Muscle layer of duodenum (tissue), 2 donors: ENCODE measurements around the gene GPT2.

ENCODE experiments used
- H3K27ac ChIP-seq: one replicate; pipeline ENCODE4 v1.7.0; 2013; ENCODE audit warnings: mild to moderate bottlenecking, low read length
- H3K27me3 ChIP-seq: one replicate; pipeline ENCODE4 v1.7.0; 2013; ENCODE audit warnings: low read depth, mild to moderate bottlenecking, control low read depth, low read length
- H3K36me3 ChIP-seq, 2 donors: one replicate each; pipeline ENCODE4 v1.7.0; 2013; ENCODE audit warnings: low read length in 2 of 2, control low read depth in 1 of 2, mild to moderate bottlenecking in 1 of 2; ENCODE audit not compliant: insufficient read depth in 2 of 2, control insufficient read depth in 1 of 2
- H3K4me1 ChIP-seq, 2 donors: one replicate each; pipeline ENCODE4 v1.7.0; 2013; ENCODE audit warnings: low read length in 2 of 2, mild to moderate bottlenecking in 2 of 2, control low read depth in 1 of 2, moderate library complexity in 1 of 2; ENCODE audit not compliant: insufficient read depth in 2 of 2, control insufficient read depth in 1 of 2
- H3K4me3 ChIP-seq, 2 donors: one replicate each; pipeline ENCODE4 v1.7.0; 2013; ENCODE audit warnings: low read length in 2 of 2, low read depth in 1 of 2, mild to moderate bottlenecking in 1 of 2
- H3K9me3 ChIP-seq, 2 donors: one replicate each; pipeline ENCODE4 v1.7.0; 2013; ENCODE audit warnings: low read length in 2 of 2, control low read depth in 1 of 2, mild to moderate bottlenecking in 1 of 2; ENCODE audit not compliant: control insufficient read depth in 1 of 2
- donor health status: healthy.

Gene GPT2

DNA sequence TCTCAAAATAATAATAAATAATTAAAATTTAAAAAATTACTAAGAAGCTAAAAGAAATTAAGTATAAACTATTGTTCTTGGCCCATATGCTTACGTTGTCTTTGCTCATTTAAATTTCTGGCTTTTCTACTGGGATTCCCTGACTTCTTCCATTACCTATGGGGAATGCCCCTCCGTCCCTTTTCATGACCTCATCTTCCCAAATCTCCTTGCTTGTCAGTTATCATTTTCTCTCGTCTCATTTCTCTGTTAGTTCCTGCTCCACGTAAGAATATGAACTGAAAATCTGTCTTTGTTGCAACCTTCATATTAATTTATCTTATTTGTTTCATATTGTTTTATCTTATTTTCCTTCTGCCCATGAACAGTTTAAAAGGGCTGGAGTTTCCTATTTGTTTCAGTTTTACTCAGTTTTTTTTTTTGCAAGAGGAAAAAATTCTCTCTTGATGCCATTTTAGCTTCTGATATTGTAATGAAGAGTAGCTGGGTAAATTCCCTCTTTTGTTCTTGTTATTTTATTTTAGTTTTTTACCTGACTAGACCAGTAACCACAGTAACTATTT lies 91.8 kb downstream of the GPT2 start:
- Histone ChIP-seq H3K27ac (no peak overlapping the region), H3K27me3 (no peaks in the 10 kb centered on the region), H3K36me3 (peaks cover 0 to 3% of the 10 kb centered on the region in 2 donors), H3K4me1 (peaks cover 0 to 16% of the 10 kb centered on the region in 2 donors), H3K9me3 (no peaks in the 10 kb centered on the region), H3K4me3 (no peak overlapping the region)

DNA sequence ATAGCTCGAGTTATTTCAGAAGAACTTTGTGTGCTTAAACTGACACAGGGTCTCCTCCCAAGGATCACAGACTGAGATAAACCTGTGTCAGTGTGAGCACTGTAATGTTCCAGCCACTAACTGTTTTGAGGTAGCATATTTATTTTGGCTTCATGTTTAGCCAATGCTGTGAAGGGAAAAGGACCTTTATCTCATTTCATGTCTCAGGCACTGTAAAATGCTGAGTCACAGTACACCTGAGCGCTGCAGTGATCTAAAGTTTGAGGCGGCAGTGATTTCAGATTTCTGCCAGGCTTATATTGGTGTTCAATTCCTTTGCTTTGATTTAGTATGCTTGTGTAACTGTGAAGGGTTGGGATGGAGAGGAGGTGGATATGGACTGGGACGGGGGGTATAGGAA lies 92.4 kb downstream of the GPT2 start:
- Histone ChIP-seq H3K27ac (no peak overlapping the region), H3K9me3 (no peaks in the 10 kb centered on the region)

More for the DNA sequence above, 92.4 kb downstream of the GPT2 start:
- Histone ChIP-seq H3K27me3 (no peaks in the 10 kb centered on the region), H3K4me3 (no peak overlapping the region), H3K4me1 (peaks cover 0 to 12% of the 10 kb centered on the region in 2 donors), H3K36me3 (no peaks in the 10 kb centered on the region)
